Occipital lobe (tissue), 2 donors: ENCODE data around the gene PIGP. TPM values are rescaled to one million over a fixed set of nuclear protein-coding genes. Genes with fewer than 3 reads are reported as not detected.
"Not testable (repeated sequence)": the region's sequence is repeated elsewhere in the genome, so short reads cannot be mapped to it uniquely, and the experiment has no call there.

Experiments
- DNase-seq: peaks from one replicate; lab custom pipeline; 2025; lab: John Stamatoyannopoulos, UW
- total RNA-seq: library from RNA; depleted of rRNA; stranded (reverse); fragments of >200 nt; gene quantifications from one replicate; pipeline ENCODE4 v1.2.3, GENCODE V29; 2014

PIGP gene
- 7.6 TPM for total RNA-seq

- DNase-seq: peak; percentile 90
Observed at GRCh38 chr21:37072988-37073416, at the start of gene PIGP, which contains the start of gene TTC3. TSS of gene PIGP (minus strand) at chr21:37073071. CDS start at chr21:37072515, 556 bp downstream. TSS of gene TTC3 (plus strand) at chr21:37073254. CDS start at chr21:37087258, 14,004 bp downstream.

DNA sequence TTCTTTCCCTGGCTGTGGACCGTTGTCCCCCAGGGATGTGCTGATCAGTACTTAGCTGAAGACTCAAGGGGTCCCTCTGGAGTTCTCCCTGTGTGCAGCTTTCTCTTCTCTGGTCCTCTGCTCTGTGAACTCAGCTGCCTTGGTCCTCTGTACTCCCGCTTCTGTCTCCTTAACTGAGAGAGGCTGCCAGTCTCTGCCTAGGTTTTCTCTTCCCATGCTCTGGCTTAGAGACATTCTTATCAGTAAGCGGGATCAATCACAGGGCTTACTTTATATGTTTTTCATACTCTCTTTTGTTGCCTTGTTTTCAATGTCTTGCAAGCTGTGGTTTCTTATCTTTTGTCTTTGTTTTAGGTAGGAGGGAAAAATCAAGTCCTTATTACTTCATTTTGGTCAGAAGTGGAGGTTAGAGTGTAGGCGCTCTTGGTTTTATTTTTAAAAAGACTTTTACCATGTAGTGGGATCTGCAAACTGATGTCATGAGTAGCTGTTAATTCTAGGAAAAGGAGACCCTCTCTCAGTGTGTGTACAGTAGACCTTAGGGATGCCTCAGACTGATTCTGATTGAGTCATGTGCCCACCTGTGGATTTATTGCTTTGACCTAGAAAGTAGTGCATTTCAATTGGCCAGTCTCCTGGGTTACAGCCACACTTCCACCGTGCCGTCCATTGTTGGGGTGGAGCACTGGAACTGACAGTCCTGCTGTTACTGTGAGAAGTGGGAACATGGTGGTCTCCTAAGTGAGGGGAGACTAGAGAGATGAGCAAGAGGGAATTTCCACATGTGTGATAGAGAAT lies 46.7 kb upstream of the PIGP start:
- DNase-seq: no peak

DNA sequence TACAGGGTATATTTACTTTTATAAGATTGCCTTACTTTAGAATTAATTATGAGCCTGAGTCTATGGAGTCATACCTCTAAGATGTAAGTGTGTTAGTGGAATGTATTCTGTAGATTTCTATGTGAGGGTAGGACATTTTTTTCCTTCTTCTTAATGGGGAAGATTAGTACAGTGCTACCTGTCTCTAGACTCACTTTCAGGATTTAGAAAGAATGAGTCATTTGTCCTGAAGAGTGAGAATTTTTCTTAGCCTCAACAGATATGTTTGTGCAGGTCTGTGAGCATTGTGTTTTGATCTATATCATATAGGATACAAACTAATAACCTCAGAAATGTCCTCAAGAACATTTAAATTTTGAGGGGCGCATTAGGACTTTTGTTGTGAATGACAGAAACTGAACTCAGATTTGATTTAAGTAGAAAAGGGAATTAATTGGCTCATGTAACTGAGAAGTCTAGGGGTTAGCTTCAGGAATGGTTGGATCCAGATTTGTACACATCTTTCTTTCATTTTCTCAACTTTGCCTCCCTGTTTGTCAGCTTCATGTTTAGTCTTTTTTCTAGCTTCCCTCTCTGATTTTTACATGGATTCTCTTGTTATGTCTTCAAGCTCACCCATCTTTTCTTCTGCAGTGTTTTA lies 45.4 kb upstream of the PIGP start:
- no peak for DNase-seq

GRCh38 chr21:37117204-37117603 lies 44.3 kb upstream of the PIGP start:
- no peak for DNase-seq

- not testable (repeated sequence) for DNase-seq
Observed at GRCh38 chr21:37116459-37116858, 43.6 kb upstream of the PIGP start.

DNA sequence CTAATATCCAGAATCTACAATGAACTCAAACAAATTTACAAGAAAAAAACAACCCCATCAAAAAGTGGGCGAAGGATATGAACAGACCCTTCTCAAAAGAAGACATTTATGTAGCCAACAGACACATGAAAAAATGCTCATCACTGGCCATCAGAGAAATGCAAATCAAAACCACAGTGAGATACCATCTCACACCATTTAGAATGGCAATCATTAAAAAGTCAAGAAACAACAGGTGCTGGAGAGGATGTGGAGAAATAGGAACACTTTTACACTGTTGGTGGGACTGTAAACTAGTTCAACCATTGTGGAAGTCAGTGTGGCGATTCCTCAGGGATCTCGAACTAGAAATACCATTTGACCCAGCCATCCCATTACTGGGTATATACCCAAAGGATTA lies 41.4 kb upstream of the PIGP start:
- DNase-seq: not testable (repeated sequence)

DNA sequence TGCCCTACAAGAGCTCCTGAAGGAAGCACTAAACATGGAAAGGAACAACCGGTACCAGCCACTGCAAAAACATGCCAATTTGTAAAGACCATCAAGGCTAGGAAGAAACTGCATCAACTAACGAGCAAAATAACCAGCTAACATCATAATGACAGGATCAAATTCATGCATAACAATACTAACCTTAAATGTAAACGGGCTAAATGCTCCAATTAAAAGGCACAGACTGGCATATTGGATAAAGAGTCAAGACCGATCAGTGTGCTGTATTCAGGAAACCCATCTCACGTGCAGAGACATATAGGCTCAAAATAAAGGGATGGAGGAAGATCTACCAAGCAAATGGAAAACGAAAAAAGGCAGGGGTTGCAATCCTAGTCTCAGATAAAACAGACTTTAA lies 38.2 kb upstream of the PIGP start:
- DNase-seq: not testable (repeated sequence)

DNA sequence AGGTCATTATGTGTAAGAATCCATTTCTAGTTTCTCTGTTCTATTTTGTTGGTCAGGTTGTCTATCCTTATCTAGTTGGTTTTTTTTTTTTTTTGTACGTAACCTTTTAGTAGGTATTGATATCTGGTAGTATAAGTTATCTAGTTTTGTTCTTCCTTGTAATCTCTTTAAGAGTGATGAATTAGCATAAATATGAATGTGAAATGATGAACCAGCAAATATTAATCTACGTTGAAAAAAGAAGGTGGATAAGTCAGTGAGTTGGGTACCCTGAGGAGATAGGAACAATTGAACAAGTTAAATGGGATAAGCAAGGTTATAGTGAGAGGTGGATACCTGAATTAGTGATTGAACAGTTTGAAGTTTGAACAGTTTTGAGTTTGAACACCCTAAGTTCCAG lies 34.1 kb upstream of the PIGP start:
- DNase-seq: no peak

DNA sequence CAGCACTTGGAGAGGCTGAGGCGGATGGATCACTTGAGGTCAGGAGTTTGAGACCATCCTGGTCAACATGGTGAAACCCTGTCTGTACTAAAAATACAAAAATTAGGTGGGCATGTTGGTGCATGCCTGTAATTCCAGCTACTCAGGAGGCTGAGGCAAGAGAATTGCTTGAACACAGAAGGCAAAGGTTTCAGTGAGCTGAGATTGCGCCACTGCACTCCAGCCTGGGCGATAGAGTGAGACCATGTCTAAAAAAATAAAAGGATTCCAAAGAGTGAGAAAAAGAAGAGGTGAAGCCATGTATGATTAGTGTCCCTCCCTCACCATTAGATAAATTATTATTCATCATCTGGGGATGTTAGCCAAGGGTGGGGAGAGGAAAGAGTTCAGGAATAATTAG lies 29.9 kb upstream of the PIGP start:
- not testable (repeated sequence) for DNase-seq

GRCh38 chr21:37101384-37101783 lies 28.5 kb upstream of the PIGP start:
- DNase-seq: no peak

- DNase-seq: no peak
Observed at GRCh38 chr21:37100316-37100715, 27.4 kb upstream of the PIGP start.

DNA sequence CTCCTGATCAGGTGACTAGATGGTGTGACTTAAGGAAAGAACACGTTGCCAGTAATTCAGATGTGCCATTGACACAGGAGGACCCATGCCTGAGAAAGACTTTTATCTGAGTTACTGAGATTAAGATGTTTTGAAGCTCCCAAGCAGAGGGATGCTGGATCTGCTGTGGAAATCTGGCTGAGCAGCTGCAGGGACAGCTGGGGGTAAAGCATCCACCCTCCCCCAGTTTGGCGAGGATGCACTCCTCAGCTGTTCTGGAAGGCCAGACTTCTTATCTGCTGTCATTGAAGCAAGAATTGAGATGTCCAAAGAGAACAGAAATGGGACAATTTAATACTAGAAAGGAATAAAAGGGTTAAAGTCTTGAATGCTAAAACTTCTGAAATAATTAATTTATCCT lies 25.9 kb upstream of the PIGP start:
- DNase-seq: no peak

DNA sequence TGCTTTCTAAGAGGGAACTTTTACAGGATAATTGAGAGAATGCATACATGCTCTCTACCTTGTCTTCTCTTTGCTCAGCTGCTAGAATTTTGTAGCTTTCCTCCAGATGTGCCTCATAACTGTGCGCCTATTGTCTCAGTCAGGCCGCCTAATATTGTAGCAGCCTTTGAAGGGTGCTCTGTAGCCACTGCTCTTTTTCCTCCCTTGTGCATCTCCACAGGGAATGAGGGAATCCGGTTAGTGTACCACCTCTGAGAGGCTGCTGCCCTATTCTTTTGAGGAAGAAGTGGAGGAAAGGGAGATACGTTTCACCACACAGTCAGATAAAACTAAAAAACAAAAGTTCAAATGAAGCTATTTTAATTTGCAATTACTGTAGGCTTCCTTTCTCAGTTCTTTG lies 22.9 kb upstream of the PIGP start:
- no peak for DNase-seq

DNA sequence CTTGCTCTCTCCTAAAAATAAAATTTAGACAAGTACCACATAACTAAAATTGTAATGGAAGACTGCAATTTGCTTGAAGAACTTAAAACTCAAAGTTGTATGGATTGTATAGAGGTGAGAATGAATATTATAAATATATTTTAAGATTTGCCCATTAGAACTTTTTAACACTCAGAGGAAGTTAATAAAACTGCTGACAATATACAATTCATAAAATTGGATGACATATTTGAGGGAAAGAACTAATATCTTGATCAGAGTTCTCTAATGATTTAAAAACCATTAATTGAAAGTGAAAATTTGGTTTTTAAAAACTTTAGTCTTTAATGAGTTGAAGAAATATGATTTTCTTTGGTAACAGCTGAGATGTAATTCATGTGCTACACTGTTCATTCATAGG lies 21.1 kb upstream of the PIGP start:
- no peak for DNase-seq

- no peak for DNase-seq
Observed at GRCh38 chr21:37088186-37088735, 15.4 kb upstream of the PIGP start.

DNA sequence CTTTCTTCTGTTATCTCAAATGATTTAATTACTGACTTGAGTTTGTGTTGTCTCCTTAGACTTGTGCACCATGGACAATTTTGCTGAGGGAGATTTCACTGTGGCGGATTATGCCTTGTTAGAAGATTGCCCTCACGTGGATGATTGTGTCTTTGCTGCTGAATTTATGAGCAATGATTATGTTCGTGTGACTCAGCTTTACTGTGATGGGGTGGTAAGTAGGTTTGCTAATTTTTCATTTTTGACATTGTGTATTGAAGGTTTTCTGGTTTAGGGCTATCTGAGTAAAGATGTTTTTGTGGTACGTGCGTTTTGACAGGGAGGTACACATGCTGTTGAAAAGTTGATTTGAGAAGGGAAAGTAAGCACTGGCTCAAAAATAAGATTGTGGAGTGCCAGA lies 14.3 kb upstream of the PIGP start:
- no peak for DNase-seq

DNA sequence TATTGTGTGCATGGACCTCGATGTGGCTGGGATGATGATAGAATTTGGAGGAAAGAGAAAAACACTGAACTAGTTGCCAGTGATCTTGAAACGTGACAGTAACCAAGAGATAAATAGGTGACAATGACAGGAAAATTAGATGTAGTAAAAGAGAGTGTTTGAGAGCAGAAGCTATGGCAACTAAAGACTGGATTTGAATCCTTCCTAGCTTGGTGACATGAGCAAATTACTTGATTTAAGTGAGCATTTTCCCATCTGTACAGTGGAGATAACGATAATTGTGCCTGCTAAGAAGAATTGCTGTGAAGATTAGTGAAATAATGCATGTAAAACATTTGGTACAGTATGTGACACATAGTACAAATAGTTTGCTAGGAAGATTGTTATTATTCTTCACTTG lies 12.9 kb upstream of the PIGP start:
- no peak for DNase-seq

GRCh38 chr21:37082856-37083528 lies 10.1 kb upstream of the PIGP start:
- no peak for DNase-seq

GRCh38 chr21:37082375-37082774 lies 9.5 kb upstream of the PIGP start:
- no peak for DNase-seq

- no peak for DNase-seq
Observed at GRCh38 chr21:37079211-37079824, 6.4 kb upstream of the PIGP start.

- no peak for DNase-seq
Observed at GRCh38 chr21:37077403-37077802, 4.5 kb upstream of the PIGP start.
